ENCODE data around the gene CACHD1.

DNA sequence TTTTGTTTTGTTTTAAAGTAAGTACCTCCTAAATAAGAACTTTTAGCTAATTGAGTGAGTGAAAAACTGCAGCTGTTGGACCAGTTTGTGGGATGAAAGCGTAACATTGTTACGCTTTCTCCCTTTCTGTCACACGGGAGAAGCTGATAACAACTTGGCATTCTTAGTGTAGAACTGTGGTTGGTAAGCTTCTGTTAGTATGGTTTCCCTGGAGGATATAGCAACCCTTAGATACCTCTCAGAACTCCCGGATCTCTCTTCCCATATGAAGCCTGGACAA lies 98.2 kb downstream of the CACHD1 start:
- TF ChIP-seq, protein P1, sequence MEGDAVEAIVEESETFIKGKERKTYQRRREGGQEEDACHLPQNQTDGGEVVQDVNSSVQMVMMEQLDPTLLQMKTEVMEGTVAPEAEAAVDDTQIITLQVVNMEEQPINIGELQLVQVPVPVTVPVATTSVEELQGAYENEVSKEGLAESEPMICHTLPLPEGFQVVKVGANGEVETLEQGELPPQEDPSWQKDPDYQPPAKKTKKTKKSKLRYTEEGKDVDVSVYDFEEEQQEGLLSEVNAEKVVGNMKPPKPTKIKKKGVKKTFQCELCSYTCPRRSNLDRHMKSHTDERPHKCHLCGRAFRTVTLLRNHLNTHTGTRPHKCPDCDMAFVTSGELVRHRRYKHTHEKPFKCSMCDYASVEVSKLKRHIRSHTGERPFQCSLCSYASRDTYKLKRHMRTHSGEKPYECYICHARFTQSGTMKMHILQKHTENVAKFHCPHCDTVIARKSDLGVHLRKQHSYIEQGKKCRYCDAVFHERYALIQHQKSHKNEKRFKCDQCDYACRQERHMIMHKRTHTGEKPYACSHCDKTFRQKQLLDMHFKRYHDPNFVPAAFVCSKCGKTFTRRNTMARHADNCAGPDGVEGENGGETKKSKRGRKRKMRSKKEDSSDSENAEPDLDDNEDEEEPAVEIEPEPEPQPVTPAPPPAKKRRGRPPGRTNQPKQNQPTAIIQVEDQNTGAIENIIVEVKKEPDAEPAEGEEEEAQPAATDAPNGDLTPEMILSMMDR (IDR thresholded peaks at IDR 0.05; ENCODE audit: poor library complexity, severe bottlenecking): no peak
- TF ChIP-seq MXI1 (conservative IDR thresholded peaks at IDR 0.05; ENCODE audit: poor library complexity, severe bottlenecking) (no peak), EZH2 (IDR thresholded peaks at IDR 0.05; ENCODE audit: borderline replicate concordance, insufficient read depth, low read length, poor library complexity, severe bottlenecking) (no peak), TAF1 (IDR thresholded peaks at IDR 0.05; ENCODE audit: low read depth) (no peak), EP300 (conservative IDR thresholded peaks at IDR 0.05; ENCODE audit: poor library complexity, severe bottlenecking) (no peak)

Data from neural cell (in vitro differentiated cells).